OCI-LY7 (cell line): Measurements from ENCODE around the gene CTAGE4. TPM values are rescaled to one million over a fixed set of nuclear protein-coding genes. Genes with fewer than 3 reads are reported as not detected.

Source experiments
- BruUV-seq: library from RNA; stranded (reverse); fragments of 400-500 nt; replicated peaks from 2 replicates; lab custom pipeline; 2021; lab: Mats Ljungman, UMichigan
- CTCF ChIA-PET: fragments of 300-600 bp; sonication (Branson Sonifier 250); formaldehyde crosslinking; loops from one replicate; lab custom pipeline; 2022; ENCODE audit warnings: antibody characterized with exemption; ENCODE audit not compliant: unreplicated experiment; lab: Charles Lee
- POLR2A ChIA-PET: fragments of 300-600 bp; sonication (Branson Sonifier 250); formaldehyde crosslinking; loops from one replicate; lab custom pipeline; 2022; ENCODE audit warnings: antibody characterized with exemption; lab: Charles Lee
- DNase-seq: peaks from one replicate; pipeline ENCODE4 v3.0.0-alpha.2; 2015; ENCODE audit warnings: low spot score
- H2AFZ ChIP-seq: fragments of 200-600 bp; sonication (generic), shearing (Covaris generic); 2 replicates; pipeline ENCODE4 v1.6.1; 2014; ENCODE audit warnings: mild to moderate bottlenecking, antibody characterized with exemption, low read length, moderate library complexity
- H3K27ac ChIP-seq: fragments of 200-600 bp; sonication (generic); 2 replicates; pipeline ENCODE4 v1.5.1; 2014; ENCODE audit warnings: mixed run types, low read depth, mild to moderate bottlenecking, moderate library complexity, low read length, inconsistent platforms; ENCODE audit not compliant: poor library complexity, severe bottlenecking
- H3K36me3 ChIP-seq: fragments of 200-600 bp; sonication (generic); 2 replicates; pipeline ENCODE4 v1.6.1; 2014; ENCODE audit warnings: mild to moderate bottlenecking, antibody characterized with exemption, low read length, moderate library complexity, mixed read lengths; ENCODE audit not compliant: insufficient read depth
- H3K4me1 ChIP-seq: fragments of 200-600 bp; sonication (generic); 2 replicates; pipeline ENCODE4 v1.5.1; 2014; ENCODE audit warnings: mild to moderate bottlenecking, low read length; ENCODE audit not compliant: insufficient read depth, poor library complexity, severe bottlenecking
- H3K4me2 ChIP-seq: fragments of 200-600 bp; sonication (generic); 2 replicates; pipeline ENCODE4 v1.6.1; 2014; ENCODE audit warnings: mild to moderate bottlenecking, low read length
- H3K4me3 ChIP-seq: fragments of 200-600 bp; sonication (generic); 2 replicates; pipeline ENCODE4 v1.5.1; 2014; ENCODE audit warnings: mild to moderate bottlenecking, low read depth, low read length; ENCODE audit not compliant: poor library complexity, severe bottlenecking
- H3K79me2 ChIP-seq: fragments of 200-600 bp; sonication (generic); 2 replicates; pipeline ENCODE4 v1.6.1; 2016; ENCODE audit warnings: low read depth, mild to moderate bottlenecking, low read length, moderate library complexity, mixed read lengths; ENCODE audit not compliant: insufficient read depth
- H3K9me2 ChIP-seq: fragments of 200-600 bp; sonication (generic); 2 replicates; pipeline ENCODE4 v1.6.1; 2016; ENCODE audit warnings: mild to moderate bottlenecking, low read length, mixed read lengths; ENCODE audit not compliant: insufficient read depth
- H3K9me3 ChIP-seq: fragments of 200-600 bp; sonication (generic); 2 replicates; pipeline ENCODE4 v1.6.1; 2014; ENCODE audit warnings: mild to moderate bottlenecking, mixed run types, low read length, mixed read lengths
- H4K20me1 ChIP-seq: fragments of 200-600 bp; sonication (generic); 2 replicates; pipeline ENCODE4 v1.6.1; 2014; ENCODE audit warnings: mild to moderate bottlenecking, antibody characterized with exemption, low read length, moderate library complexity, mixed read lengths; ENCODE audit not compliant: insufficient read depth
- CTCF ChIP-seq: fragments of 200-600 bp; sonication (generic); conservative IDR thresholded peaks from 2 replicates; pipeline ENCODE4 v1.5.1; 2014; ENCODE audit warnings: mild to moderate bottlenecking, antibody characterized with exemption, low read length, moderate library complexity, mixed read lengths
- EZH2phosphoT487 ChIP-seq: fragments of 200-600 bp; sonication (generic); IDR thresholded peaks from 2 replicates; pipeline ENCODE4 v1.6.1; 2018; ENCODE audit warnings: low read depth, borderline replicate concordance, mild to moderate bottlenecking, mixed run types, antibody characterized with exemption, low read length, moderate library complexity, mixed read lengths
- intact Hi-C: fragments of 100-400 bp; cut with micrococcal nuclease; formaldehyde crosslinking; loops from one replicate; pipeline ENCODE4 v1.10.0; 2022; ENCODE audit not compliant: unreplicated experiment
- total RNA-seq, 2 experiments: library from RNA; depleted of rRNA in 1 of 2; stranded (reverse); fragments of >200 nt in 1 of 2; shearing (Covaris generic) in 1 of 2; gene quantifications; 2 replicates each; pipeline ENCODE4 v1.2.3, GENCODE V29; 2014 to 2022

CTAGE4 gene
- total RNA-seq, 2 experiments from 2014 or later = not detected

GRCh38 chr7:144142187-144142586 is 41.1 kb upstream of the CTAGE4 start:
- Histone ChIP-seq H3K79me2 (no peaks in the 10 kb centered on the region), H3K4me2 (no peak overlapping the region), H3K36me3 (no peaks in the 10 kb centered on the region), H3K4me1 (no peaks in the 10 kb centered on the region), H3K27ac (no peak overlapping the region), H3K9me3 (no peaks in the 10 kb centered on the region), H2AFZ (no peak overlapping the region), H3K4me3 (no peak overlapping the region), H3K9me2 (no peaks in the 10 kb centered on the region), H4K20me1 (no peaks in the 10 kb centered on the region)
- ChIA-PET CTCF (no interaction called here), POLR2A (no interaction called here)
- TF ChIP-seq EZH2phosphoT487 (no peak), CTCF (no peak)
- no TSS peak for BruUV-seq
- intact Hi-C loops = no loop called here
- no peak for DNase-seq

GRCh38 chr7:144144426-144144825 is 38.8 kb upstream of the CTAGE4 start:
- CTCF ChIA-PET = no interaction called here

More at GRCh38 chr7:144144426-144144825, 38.8 kb upstream of the CTAGE4 start:
- no peak overlapping the region for H3K27ac ChIP-seq
- TF ChIP-seq CTCF = no peak
- no peak for TF ChIP-seq EZH2phosphoT487
- intact Hi-C loops = no loop called here
- H3K9me3 ChIP-seq = no peaks in the 10 kb centered on the region
- no peaks in the 10 kb centered on the region for H3K9me2 ChIP-seq
- no peaks in the 10 kb centered on the region for H4K20me1 ChIP-seq
- no peaks in the 10 kb centered on the region for H3K4me1 ChIP-seq
- no TSS peak for BruUV-seq
- POLR2A ChIA-PET = interaction anchor here (0.8 kb wide), 1 partner anchor 15 kb away, joined by 4 read pairs; no protein-coding TSS in a partner anchor
- no peaks in the 10 kb centered on the region for H3K36me3 ChIP-seq
- no peak overlapping the region for H3K4me2 ChIP-seq
- no peak overlapping the region for H2AFZ ChIP-seq
- no peak for DNase-seq
- H3K79me2 ChIP-seq = no peaks in the 10 kb centered on the region
- no peak overlapping the region for H3K4me3 ChIP-seq
